Activated CD8-positive, alpha-beta T cell treated with anti-CD3 and anti-CD28 coated beads, Interleukin-2, amount 10 ng/mL, durations not matched to agents 7 days and 5 days (primary cell): Measurements from ENCODE around the gene RLF. TPM values are rescaled to one million over a fixed set of nuclear protein-coding genes. Genes with fewer than 3 reads are reported as not detected.
"Not testable (repeated sequence)": the region's sequence is repeated elsewhere in the genome, so short reads cannot be mapped to it uniquely, and the experiment has no call there.

Experiments used
- ATAC-seq: fragments of 150-1000 bp; cut with Tn5 transposase; one replicate; pipeline ENCODE4 v1.10.0; 2021; ENCODE audit warnings: moderate library complexity
- CTCF ChIA-PET: fragments of 350-600 bp; sonication (Branson Sonifier 250); formaldehyde crosslinking; loops from one replicate; lab custom pipeline; 2021; ENCODE audit warnings: antibody characterized with exemption; lab: Charles Lee
- POLR2A ChIA-PET: fragments of 350-600 bp; sonication (Branson Sonifier 250); formaldehyde crosslinking; loops from one replicate; lab custom pipeline; 2021; ENCODE audit warnings: antibody characterized with exemption; lab: Charles Lee
- DNase-seq: peaks from one replicate; pipeline ENCODE4 v3.0.0-alpha.2; 2020
- H3K27ac Mint-ChIP-seq: one replicate; pipeline ENCODE4 v1.8.0; 2021; ENCODE audit warnings: mild to moderate bottlenecking, mixed read lengths
- H3K27me3 Mint-ChIP-seq: one replicate; pipeline ENCODE4 v1.8.0; 2021; ENCODE audit warnings: low read depth, mixed read lengths
- H3K36me3 Mint-ChIP-seq: one replicate; pipeline ENCODE4 v1.8.0; 2021; ENCODE audit warnings: low read depth, mixed read lengths
- H3K4me1 Mint-ChIP-seq: one replicate; pipeline ENCODE4 v1.8.0; 2021; ENCODE audit warnings: low read depth, mixed read lengths
- H3K4me3 Mint-ChIP-seq: one replicate; pipeline ENCODE4 v1.8.0; 2021; ENCODE audit warnings: mild to moderate bottlenecking, mixed read lengths
- H3K9me3 Mint-ChIP-seq: one replicate; pipeline ENCODE4 v1.8.0; 2022; ENCODE audit warnings: mixed read lengths; ENCODE audit not compliant: insufficient read depth
- total RNA-seq, 2 experiments: library from RNA; stranded (reverse); gene quantifications; one replicate each; pipeline ENCODE4 v1.2.3, GENCODE V29; 2021

The RLF gene
- total RNA-seq, 2 experiments from 2014 or later, result 20.4 to 22.3 TPM

DNA sequence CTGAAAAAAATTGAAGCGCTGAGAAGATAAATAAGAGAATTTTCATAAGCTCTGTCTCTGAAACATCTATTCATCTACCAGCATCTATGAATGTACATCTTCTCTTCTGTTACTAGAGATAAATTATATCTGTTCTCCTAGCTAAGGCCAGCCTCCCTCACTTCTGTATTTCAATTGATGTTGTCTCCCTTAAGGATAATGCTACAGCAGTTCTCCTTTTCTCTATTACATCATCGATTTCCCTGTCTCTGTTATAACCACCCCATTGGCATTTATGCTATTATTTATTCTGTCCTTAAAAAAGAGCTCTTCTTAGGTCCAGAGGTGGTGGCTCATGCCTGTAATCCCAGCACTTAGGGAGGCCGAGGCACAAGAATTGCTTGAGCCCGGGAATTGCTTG lies 43.7 kb downstream of the RLF start:
- CTCF ChIA-PET, result interaction anchor here (1.4 to 2.6 kb wide), 4 partner anchors 21 to 110 kb away, joined by 4 to 8 read pairs (median 6); no protein-coding TSS in a partner anchor
- POLR2A ChIA-PET, result no interaction called here

DNA sequence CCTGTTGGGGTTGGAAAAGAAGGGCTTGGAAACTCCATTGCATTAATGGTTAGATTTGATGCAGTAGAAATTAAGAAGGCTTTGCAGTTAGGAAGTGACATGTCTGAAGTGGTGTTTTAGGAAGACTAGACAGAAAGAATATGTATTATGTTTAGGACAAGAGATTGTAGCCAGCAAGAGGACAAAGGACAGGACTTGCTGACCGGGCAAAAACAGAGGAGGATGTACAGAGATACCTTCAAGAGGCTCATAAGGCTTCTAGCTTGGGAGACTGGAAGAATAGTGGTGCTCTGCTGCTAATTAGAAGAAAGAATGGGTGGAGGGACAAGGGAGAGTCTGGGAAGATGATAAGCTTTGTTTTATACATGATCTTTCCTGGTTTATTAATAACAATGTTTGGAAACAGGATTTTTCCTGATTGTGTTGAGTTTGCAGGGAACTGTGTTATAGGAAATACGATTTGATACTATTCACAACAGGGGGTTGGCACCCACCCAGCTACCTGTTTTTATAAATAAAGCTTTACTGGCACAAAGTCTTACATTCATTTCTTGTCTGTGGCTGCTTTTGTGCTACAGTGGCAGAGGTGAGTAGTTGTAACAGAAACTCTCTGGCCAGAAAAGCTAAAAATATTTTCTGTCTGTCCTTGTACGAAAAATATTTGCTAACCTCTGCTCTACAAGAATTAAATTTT lies 49.5 kb downstream of the RLF start:
- Mint-ChIP-seq H3K36me3 (peaks cover 54% of the 10 kb centered on the region), H3K4me1 (peaks cover 3% of the 10 kb centered on the region), H3K27ac (no peak overlapping the region), H3K4me3 (no peak overlapping the region), H3K27me3 (no peaks in the 10 kb centered on the region), H3K9me3 (no peaks in the 10 kb centered on the region)
- ATAC-seq (no peak), DNase-seq (no peak)
- CTCF ChIA-PET, result interaction anchor here (1.2 to 2.5 kb wide), 4 partner anchors 20 to 129 kb away, joined by 4 to 7 read pairs (median 5); no protein-coding TSS in a partner anchor
- POLR2A ChIA-PET, result no interaction called here

More for the DNA sequence above, 43.7 kb downstream of the RLF start:
- Mint-ChIP-seq H3K27me3 (no peaks in the 10 kb centered on the region), H3K4me3 (no peak overlapping the region), H3K36me3 (peaks cover 38% of the 10 kb centered on the region), H3K4me1 (peaks cover 3% of the 10 kb centered on the region), H3K9me3 (no peaks in the 10 kb centered on the region), H3K27ac (no peak overlapping the region)
- DNase-seq (no peak), ATAC-seq (no peak)

DNA sequence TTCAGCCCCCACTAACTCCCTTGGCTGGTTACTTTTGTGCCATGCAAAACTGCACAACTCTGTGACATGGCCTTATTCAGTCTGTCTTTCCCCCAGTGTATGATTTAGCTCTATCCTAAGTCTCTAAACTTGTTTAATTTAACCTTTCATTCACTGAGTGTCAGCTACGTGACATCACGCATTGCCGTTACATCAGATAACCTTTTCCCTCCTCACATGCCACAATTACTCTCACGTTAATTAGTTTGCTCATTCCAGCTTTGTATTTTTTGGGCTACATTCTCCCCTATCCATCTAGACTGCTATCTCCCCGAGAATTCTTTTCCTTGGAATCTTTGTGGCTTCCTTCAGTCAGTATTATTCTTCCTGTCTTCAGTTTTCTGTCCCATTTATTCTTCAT lies 57.1 kb downstream of the RLF start:
- no peak overlapping the region for H3K4me3 Mint-ChIP-seq
- peaks cover 35% of the 10 kb centered on the region for H3K36me3 Mint-ChIP-seq
- ATAC-seq (no peak), DNase-seq (no peak)
- CTCF ChIA-PET, result interaction anchor here (2.0 to 2.3 kb wide), 2 partner anchors 74 to 120 kb away, joined by 6 read pairs; no protein-coding TSS in a partner anchor
- H3K27ac Mint-ChIP-seq, result no peak overlapping the region
- no peaks in the 10 kb centered on the region for H3K27me3 Mint-ChIP-seq
- H3K9me3 Mint-ChIP-seq, result no peaks in the 10 kb centered on the region
- POLR2A ChIA-PET, result no interaction called here
- peaks cover 18% of the 10 kb centered on the region for H3K4me1 Mint-ChIP-seq

DNA sequence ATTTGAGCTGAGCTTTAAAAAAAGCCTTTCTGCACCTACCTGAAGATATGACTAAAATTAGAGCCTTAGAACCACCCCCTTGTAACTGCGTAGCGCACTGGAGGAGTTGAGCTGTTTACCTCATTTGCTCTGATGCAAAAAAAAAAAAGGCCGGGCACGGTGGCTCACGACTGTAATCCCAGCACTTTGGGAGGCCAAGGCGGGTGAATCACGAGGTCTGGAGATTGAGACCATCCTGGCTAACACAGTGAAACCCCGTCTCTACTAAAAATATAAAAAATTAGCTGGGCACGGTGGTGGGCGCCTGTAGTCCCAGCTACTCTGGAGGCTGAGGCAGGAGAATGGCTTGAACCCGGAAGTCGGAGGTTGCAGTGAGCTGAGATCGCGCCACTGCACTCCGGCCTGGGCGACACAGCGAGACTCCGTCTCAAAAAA lies 60.3 kb downstream of the RLF start:
- H3K4me1 Mint-ChIP-seq, result peaks cover 17% of the 10 kb centered on the region
- ATAC-seq, H3K27ac Mint-ChIP-seq, DNase-seq, H3K27me3 Mint-ChIP-seq, H3K9me3 Mint-ChIP-seq, H3K4me3 Mint-ChIP-seq: not testable (repeated sequence)
- ChIA-PET CTCF (interaction anchor here (1.4 to 1.6 kb wide), 2 partner anchors 18 to 68 kb away, joined by 4 read pairs; no protein-coding TSS in a partner anchor), POLR2A (interaction anchor here (0.6 kb wide), 1 partner anchor 19 kb away, joined by 3 read pairs; no protein-coding TSS in a partner anchor)
- H3K36me3 Mint-ChIP-seq, result peaks cover 25% of the 10 kb centered on the region

DNA sequence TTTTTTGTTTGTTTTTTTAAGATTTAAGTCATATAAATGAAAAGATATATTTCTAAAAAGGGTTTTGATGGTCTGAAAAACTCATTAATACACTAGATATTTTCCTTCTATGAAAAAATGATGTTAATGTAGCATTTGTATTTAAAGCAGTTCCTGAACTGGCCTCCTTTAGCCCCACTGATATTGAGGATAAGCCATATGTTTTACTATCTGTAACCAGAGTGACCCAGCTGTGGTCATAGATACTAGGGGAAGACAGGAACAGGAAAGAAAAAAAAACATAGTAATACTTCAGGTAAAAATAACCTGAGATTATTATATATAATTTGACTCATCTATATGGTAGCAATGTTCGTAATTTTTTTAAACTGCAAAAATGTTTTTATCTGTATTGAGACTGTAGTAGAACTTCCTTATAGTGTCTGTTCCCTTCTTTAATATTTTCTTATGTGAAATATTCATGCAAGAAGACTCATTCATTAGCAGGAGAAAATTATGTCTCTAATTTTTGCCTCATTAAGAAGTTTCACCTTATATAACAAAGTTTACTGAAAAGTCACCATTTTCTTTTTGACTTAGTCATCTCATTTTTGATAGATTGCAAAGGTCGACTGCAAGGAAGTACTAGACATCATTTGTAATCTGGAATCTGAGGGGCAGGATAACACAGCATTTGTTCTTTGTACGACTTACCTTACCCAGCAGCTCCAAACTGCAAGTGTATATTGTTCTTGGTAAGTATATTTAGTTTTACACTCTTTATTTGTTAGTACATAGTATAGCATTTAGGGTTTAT lies 61.0 kb downstream of the RLF start:
- Mint-ChIP-seq H3K9me3 (no peaks in the 10 kb centered on the region), H3K4me1 (peaks cover 17% of the 10 kb centered on the region), H3K36me3 (peaks cover 21% of the 10 kb centered on the region), H3K27ac (no peak overlapping the region), H3K4me3 (no peak overlapping the region), H3K27me3 (no peaks in the 10 kb centered on the region)
- CTCF ChIA-PET, result interaction anchor here (1.4 to 1.6 kb wide), 2 partner anchors 18 to 69 kb away, joined by 4 read pairs; no protein-coding TSS in a partner anchor
- DNase-seq, result no peak
- ATAC-seq, result no peak
- POLR2A ChIA-PET, result no interaction called here

DNA sequence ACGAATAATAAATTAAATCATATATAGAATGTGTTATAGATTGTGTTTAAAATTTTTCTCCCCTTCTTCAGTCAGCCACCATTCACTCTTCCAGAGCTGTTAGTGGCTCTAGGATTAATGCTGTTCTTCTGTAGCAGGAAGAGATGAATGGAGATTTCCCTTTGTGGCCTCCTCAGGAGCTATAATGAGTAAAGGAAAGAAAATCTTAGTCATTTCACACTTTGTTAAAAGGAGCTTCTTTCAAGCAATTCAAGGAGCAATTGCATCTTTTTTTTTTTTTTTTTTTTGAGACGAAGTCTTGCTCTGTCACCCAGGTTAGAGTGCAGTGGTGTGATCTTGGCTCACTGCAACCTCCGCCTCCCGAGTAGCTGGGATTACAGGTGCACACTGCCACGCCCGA lies 62.9 kb downstream of the RLF start:
- ChIA-PET CTCF (interaction anchor here (1.4 to 3.6 kb wide), 3 partner anchors 13 to 72 kb away, joined by 3 to 14 read pairs (median 4); no protein-coding TSS in a partner anchor), POLR2A (interaction anchor here (0.5 kb wide), 1 partner anchor 18 kb away, joined by 4 read pairs; no protein-coding TSS in a partner anchor)
- no peak for ATAC-seq
- H3K36me3 Mint-ChIP-seq, result peaks cover 23% of the 10 kb centered on the region
- no peak overlapping the region for H3K4me3 Mint-ChIP-seq
- no peaks in the 10 kb centered on the region for H3K27me3 Mint-ChIP-seq
- H3K4me1 Mint-ChIP-seq, result peaks cover 17% of the 10 kb centered on the region
- H3K27ac Mint-ChIP-seq, result no peak overlapping the region
- H3K9me3 Mint-ChIP-seq, result no peaks in the 10 kb centered on the region
- no peak for DNase-seq

DNA sequence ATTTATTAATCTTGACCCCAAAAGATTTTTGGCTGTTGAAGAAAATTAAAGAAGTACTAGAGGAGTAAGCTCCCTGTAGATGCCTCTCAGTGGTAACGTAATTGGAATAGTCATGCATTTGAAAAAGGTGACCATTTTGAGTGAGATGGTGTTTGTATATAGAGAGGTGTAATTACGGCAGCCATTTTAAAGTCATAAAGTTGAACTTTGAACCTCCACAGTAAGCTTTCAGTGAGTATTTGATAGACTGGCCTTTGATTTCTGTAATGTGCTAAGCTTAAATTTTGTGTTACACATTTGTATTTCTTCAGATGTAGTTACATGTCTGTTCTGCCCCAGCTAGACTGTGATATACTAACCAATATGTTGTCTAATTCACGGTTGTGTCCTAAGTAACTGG lies 65.0 kb downstream of the RLF start:
- H3K27ac Mint-ChIP-seq, result no peak overlapping the region
- H3K4me3 Mint-ChIP-seq, result no peak overlapping the region
- DNase-seq (no peak), ATAC-seq (no peak)
- H3K36me3 Mint-ChIP-seq, result peaks cover 31% of the 10 kb centered on the region
- peaks cover 20% of the 10 kb centered on the region for H3K4me1 Mint-ChIP-seq
- H3K27me3 Mint-ChIP-seq, result no peaks in the 10 kb centered on the region
- no peaks in the 10 kb centered on the region for H3K9me3 Mint-ChIP-seq
- ChIA-PET CTCF (interaction anchor here (1.0 to 3.6 kb wide), 7 partner anchors 14 to 89 kb away, joined by 3 to 14 read pairs (median 4); no protein-coding TSS in a partner anchor), POLR2A (no interaction called here)

DNA sequence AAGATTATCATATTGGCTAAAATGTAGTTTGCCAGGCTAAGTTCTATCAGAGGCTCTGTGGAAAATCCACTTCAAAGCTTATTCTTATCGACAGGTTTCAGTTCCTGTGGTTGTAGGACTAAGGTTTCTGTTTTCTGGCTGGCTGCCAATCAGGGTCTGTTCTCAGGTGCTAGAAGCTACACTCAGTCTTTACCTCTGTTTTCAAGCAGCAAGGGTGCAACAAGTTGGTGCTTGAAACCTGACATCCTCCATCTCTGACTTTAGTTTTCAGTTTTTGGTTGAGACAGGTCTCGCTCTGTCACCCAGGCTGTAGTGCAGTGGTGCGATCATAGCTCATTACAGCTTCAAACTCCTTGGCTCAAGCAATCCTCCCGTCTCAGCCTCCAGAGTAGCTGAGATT lies 71.3 kb downstream of the RLF start:
- Mint-ChIP-seq H3K27ac (peak overlapping the region; percentile 83), H3K4me1 (peaks cover 38% of the 10 kb centered on the region), H3K4me3 (peak overlapping the region; percentile 36), H3K27me3 (no peaks in the 10 kb centered on the region), H3K9me3 (no peaks in the 10 kb centered on the region), H3K36me3 (peaks cover 74% of the 10 kb centered on the region)
- DNase-seq, result peak; percentile 91
- peak; percentile 98 for ATAC-seq
- CTCF ChIA-PET, result interaction anchor here (1.1 to 3.6 kb wide), 6 partner anchors 9 to 106 kb away, joined by 3 to 14 read pairs (median 7); no protein-coding TSS in a partner anchor
- POLR2A ChIA-PET, result interaction anchor here (1.5 kb wide), 2 partner anchors 10 to 24 kb away, joined by 7 to 9 read pairs; no protein-coding TSS in a partner anchor

DNA sequence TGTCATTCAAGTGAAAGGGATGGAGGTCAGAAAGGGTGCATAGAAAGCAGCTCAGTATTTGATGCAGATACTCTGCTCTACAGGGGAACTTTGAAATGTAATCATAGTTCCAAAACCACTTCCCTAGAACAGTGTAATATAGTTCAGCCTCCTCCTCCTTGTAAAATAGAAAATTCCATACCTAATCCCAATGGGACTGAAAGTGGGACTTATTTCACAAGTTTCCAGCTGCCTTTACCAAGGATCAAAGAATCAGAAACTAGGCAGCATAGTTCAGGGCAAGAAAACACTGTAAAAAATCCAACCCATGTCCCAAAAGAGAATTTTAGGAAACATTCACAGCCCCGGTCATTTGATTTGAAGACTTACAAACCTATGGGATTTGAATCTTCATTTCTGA lies 78.4 kb downstream of the RLF start:
- ChIA-PET POLR2A (interaction anchor here (4.4 kb wide), 1 partner anchor 18 kb away, joined by 21 read pairs; the partner anchor contains the start of gene ZMPSTE24), CTCF (interaction anchor here (0.6 to 3.9 kb wide), 9 partner anchors 8 to 99 kb away, joined by 3 to 18 read pairs (median 4); no protein-coding TSS in a partner anchor)
- no peak overlapping the region for H3K4me3 Mint-ChIP-seq
- ATAC-seq, result no peak
- H3K9me3 Mint-ChIP-seq, result no peaks in the 10 kb centered on the region
- no peaks in the 10 kb centered on the region for H3K27me3 Mint-ChIP-seq
- peaks cover 61% of the 10 kb centered on the region for H3K36me3 Mint-ChIP-seq
- no peak overlapping the region for H3K27ac Mint-ChIP-seq
- H3K4me1 Mint-ChIP-seq, result peaks cover 32% of the 10 kb centered on the region
- no peak for DNase-seq

DNA sequence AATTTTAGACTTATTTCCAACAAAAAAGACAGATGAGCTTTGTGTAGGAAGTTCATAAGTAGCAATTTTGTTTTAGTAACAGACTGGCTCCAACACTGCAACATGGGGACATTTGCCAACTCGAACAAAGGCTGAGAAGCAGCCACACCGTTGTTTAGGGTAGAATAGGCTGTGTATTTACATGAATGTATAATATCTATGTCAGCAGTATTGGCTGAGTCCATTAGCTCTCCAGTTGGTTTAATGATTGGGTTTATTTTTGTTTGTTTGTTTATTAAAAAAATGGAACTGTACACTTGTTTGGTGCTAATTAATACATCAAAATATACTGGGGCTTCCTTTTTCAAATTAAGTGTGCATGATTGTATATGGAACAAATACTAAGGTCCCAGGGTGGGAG lies 79.2 kb downstream of the RLF start:
- no peak for ATAC-seq
- DNase-seq, result no peak
- ChIA-PET POLR2A (interaction anchor here (0.8 to 4.4 kb wide), 2 partner anchors 17 to 74 kb away, joined by 3 to 21 read pairs; partner anchors contain the start of gene ZMPSTE24), CTCF (interaction anchor here (0.8 to 3.9 kb wide), 11 partner anchors 9 to 165 kb away, joined by 3 to 18 read pairs (median 4); no protein-coding TSS in a partner anchor)
- Mint-ChIP-seq H3K4me1 (peaks cover 36% of the 10 kb centered on the region), H3K36me3 (peaks cover 55% of the 10 kb centered on the region), H3K27me3 (no peaks in the 10 kb centered on the region), H3K27ac (no peak overlapping the region), H3K4me3 (no peak overlapping the region), H3K9me3 (no peaks in the 10 kb centered on the region)

DNA sequence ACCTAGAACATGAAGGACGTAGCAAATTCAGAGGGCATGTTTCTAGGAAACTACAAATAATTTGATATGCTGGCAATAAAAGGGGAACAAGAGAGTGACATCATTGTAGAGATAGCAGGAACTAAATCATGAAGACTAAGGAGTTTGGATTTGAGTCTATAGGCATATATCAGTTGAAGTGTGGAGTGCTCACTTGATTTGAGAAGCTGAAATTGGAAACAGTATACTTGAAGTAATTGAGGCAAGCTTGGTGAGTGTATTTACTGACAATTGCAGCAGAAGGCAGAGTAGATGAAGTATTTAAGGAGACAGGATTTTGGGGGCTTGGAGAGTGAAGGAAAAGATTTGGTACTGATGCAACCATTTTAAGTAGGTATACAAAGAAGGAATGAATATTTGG lies 80.2 kb downstream of the RLF start:
- Mint-ChIP-seq H3K9me3 (no peaks in the 10 kb centered on the region), H3K27ac (peak overlapping the region; percentile 76), H3K4me1 (peaks cover 36% of the 10 kb centered on the region), H3K27me3 (no peaks in the 10 kb centered on the region), H3K36me3 (peaks cover 46% of the 10 kb centered on the region), H3K4me3 (no peak overlapping the region)
- ATAC-seq (no peak), DNase-seq (no peak)
- ChIA-PET CTCF (interaction anchor here (0.6 to 3.9 kb wide), 12 partner anchors 9 to 181 kb away, joined by 3 to 18 read pairs (median 6); no protein-coding TSS in a partner anchor), POLR2A (interaction anchor here (0.6 to 4.4 kb wide), 6 partner anchors 16 to 212 kb away, joined by 3 to 21 read pairs (median 3); partner anchors contain the start of gene ZMPSTE24)
